Activated CD8-positive, alpha-beta memory T cell treated with anti-CD3 and anti-CD28 coated beads, Interleukin-2, amount 50 U/mL, for 24 hours (primary cell): ENCODE data around the gene FRMD1.

ENCODE experiments used
- DNase-seq: peaks from one replicate; pipeline ENCODE4 v3.0.0-alpha.2; 2020; ENCODE audit errors: extremely low read depth

Gene FRMD1

DNA sequence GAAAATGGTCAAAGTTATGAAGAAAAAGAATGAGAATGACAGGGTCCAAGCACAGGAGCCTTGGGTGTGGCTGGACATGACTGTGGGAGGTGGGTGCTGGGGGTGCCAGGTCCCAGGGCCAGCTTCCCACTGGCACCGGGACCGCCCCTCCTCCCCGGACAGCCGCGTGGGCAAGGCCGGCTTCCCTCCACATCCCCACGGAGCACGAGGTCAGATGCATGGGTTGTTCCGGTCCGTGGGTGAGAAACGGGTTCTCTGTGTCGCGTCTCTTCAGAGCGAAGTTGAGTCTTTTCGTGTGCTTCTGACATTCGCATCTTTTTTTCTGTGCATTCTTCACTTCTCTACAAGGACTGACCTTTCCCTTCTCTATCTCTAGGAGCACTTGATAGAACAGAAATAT is 51.5 kb downstream of the FRMD1 start:
- no peak for DNase-seq

GRCh38 chr6:168026925-168027324 is 52.1 kb downstream of the FRMD1 start:
- DNase-seq = no peak

GRCh38 chr6:168025831-168026710 is 52.9 kb downstream of the FRMD1 start:
- DNase-seq = no peak

- DNase-seq = no peak
Measured at GRCh38 chr6:168024951-168025510, 54.0 kb downstream of the FRMD1 start.

DNA sequence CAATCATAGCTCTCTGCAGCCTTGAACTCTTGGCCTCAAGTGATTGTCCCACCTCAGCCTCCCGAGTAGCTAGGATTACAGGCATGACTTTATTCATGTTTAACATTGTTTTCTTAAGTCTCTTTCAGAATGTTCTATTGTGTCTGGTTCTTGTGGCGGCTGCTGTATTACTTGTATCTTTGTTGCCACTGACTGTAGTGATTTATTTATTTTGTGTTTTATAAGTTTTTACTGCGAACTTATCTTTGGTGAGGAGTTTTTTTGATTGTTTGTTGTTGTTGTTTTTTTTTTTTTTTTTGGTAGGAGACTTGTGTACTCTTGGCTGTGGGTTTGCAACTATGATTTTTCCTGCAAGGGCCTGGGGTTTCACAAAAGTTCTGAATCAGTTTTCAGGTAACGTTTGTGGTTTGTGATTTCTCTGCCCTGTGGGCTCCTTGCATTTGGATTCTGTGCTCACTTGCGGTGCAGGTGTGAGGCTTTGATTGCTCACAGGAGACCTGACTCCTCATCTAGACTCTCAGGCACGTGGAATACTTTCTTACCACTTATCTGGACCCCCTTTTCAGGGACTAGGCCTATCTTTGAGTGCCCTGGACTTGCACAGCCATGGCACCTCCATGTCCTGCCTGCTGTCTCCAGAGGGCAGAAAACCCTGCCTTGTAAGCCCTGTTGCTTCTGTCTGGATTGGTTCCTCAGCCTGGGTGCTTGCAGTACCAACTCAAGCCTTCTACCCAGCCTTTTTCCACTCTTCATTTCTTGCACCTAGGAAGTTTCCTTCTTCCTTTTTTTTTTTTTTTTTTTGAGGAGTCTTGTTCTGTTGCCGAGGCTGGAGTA is 56.3 kb downstream of the FRMD1 start:
- DNase-seq = no peak

DNA sequence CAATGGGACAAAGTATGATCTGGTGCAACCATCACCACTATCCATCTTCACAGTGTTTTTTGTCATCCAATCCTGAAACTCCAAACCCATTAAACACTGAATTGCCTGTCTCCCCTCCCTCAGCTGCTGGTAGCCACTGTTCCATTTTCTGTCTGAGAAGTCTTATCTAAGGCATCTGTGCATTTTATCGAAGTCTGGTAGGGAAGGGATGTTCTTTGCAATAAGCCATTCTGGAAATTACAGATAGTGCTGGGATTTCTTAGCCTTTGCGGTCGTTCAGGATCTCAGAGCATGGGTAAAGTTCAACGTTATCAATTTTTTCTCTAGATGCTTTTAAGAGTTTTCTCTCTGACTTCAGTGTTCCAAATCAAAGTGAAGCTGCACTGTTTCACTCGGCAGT is 57.4 kb downstream of the FRMD1 start:
- no peak for DNase-seq

DNA sequence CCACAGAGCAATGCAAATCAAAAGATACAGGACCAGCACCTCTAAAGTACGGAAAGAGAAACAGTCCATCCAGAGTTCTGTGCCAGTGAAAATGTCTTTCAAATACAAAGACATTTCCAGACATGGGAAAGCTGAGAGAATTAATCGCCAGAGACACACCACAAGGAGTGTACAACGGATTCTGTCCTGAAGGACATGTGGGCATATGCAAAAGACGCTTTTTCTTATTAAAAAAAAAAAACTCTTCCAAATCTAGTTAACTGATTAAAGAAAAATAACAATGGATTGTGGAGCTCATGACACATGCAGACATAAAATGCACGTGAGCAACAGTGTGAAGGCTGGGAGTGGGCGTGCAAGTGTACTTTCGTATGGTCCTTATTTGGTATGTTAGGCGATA is 58.8 kb downstream of the FRMD1 start:
- no peak for DNase-seq

DNA sequence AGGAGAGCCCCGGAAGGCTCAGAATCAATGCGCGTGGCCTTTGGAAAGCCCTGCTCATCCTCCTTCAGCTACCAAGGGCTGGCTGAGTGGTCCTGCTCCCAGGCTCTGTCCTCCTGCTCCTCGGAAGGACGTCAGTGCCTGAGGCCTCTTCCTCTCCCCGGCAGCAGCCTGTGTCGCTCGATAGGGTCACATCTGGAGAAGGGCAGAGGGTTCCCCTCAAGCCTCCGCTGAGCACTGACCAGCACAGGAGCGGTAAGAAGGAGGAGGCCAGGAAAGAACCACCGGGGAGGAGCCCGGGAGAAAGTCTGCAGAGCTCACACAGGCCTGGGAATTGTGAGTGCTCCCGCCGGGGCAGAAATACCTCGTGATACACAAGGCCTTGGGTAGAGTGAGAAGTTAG is 60.3 kb downstream of the FRMD1 start:
- no peak for DNase-seq

DNA sequence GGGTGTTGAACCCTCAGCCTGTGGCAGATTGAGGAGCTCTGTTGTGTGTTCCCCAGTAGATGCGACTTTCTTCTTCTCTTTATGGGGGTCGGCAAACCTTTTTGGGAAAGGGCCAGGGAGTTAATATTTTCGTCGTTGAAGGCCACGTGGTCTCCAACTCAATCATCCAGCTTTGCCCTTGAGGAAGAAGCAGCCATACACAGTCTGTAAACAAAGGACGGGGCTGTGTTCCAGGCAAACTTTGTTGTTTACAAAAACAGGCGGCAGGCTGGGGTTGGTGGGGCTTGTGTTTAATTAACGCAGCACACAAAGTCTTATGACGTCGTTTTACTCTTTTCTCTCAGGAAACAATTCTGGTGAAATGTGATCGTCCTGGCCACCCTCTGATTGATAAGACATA is 61.4 kb downstream of the FRMD1 start:
- DNase-seq = no peak

GRCh38 chr6:168016721-168017525 is 62.1 kb downstream of the FRMD1 start:
- DNase-seq = no peak

DNA sequence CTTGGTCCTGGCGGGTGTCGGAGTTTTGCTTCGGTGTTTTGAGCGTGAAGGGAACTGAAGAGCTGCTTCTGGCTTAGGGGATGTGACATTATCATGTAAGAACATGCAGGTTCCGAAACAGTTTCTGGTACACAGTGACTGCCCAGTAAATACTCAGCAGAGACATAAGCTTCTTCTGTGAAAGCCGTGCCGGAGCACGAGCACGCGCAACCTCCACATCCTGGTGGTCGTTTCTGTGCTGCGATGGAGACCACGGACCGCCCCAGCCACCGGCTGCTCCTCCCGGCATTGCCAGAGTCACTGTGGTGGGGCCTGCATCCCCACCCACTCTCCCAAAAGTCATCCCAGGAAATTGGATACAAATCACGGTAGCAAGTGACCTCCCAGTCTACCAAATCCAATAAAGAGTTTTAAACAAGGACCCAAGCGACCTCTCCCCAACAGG is 62.8 kb downstream of the FRMD1 start:
- DNase-seq = no peak

DNA sequence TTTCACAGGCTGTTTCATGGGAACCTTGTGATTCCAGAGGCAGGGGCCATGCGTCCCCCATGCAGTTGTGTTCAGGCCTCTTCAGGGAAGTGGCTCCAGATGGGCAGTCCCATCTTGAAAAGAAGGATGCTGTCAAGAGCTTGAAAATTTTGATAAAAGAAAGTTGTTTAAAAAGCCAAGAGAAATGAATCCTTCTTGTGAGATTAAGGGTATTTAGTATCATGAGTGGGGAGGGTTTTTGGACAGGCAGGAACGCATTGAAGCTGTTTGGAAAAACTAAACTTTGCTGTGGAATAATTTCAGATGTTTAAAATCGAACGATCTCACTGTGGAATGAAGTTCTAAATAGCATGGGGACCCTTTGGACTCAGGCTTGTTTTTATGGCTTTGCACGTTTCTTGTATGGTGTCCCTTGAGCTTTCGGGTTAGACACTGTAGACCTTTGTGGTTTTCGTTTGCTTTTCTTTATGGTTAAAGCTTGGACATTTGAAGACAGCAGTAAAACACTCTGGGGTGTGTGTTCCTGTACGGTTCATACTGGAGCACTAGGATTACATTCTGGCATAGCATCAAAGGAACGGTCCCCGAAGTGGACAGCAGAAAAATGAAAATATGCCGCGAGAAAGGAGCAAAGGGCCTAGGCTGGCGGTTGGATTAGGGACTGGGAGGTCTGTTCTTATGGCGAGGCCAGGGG is 63.4 kb downstream of the FRMD1 start:
- no peak for DNase-seq

DNA sequence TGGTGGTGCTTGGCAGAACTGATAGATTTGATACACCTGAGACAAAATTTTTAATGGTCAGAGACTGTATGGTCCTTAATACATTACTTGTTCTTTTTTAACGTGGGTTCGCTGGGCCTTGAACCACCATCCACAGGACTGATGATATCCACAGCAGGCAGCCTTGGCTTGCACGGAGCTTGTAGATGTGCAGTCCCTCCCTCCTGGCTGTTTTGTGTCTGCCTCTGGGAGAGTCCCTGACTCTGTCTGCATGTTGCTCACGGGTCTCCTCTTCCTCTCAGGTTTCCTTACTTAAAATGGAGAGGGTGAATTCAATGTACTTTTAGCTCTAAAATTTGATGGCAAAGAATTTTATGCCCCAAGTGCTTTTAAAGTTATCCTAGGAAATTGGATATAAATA is 64.0 kb downstream of the FRMD1 start:
- DNase-seq = no peak

- DNase-seq = no peak
Measured at GRCh38 chr6:168014428-168014827, 64.6 kb downstream of the FRMD1 start.

DNA sequence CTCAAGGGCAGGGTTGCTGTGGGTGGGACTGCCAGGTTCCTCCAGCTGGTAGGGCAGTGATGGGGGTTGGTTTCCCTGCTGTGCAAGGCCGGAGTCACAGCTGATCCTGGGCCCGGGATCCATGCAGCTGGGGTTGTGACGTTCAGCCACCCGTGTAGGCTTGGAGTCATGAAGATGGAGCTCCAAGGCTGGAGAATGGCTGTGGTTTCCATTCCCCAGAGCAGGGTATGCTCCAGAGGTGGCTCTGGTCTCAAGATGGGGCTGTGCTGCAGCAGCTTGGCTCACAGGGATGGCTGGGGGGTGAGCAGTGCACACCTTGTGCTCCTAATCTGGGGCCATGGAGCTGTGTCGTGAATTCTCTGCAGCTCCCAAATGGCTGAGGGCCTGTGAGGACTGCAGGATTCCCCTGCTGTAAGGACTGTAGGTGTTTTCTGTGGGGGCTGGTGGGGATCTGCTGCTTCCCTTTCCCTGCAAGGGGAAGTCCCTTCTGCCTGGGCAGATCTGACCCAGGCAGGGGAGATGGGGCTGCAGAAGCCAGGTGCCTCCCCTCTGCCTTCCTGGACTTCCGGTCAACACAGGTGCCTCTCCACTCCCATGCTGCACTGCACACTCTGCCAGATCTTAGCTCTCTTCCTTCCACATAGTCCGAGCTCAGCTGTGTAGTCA is 65.6 kb downstream of the FRMD1 start:
- DNase-seq = no peak

DNA sequence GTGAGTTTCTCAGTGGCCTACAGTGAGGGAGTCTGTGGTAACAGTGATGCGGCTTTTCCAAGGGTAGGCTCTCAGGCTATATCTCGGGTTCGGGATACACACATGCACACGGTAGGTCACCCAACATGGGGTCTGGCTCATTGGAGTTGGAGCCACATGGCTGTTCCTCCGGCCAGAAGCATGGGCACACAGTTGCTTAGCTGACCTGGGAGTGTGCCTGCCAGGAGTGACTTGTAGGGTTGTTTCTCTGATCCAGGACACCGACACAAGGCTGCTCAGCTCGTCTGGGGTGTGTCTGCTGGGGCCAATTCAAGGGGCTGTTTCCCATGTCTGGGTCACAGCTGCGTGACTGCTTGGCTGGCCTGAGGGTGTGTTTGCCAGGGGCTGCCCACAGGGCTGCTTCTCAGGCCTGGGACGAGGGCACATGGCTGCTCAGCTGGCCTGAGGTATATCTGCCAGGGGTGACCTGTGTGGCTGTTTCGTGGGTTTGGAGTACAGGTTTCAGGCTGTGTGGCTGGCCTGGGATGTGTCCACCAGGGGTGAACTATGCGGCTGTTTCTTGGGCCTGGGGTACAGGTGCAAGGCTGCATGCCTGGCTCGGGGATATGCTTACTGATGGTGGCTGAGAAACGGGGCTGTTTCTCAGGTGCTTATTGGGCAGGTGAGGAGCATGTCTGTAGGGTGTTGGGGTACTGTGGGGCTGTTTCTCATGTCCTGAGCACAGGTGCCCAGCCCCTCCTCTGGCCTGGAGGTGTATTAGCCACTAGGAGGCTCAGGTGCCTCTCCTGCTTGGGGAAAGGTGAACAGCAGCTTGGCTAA is 66.4 kb downstream of the FRMD1 start:
- no peak for DNase-seq

- DNase-seq = no peak
Measured at GRCh38 chr6:168011291-168011690, 67.7 kb downstream of the FRMD1 start.

DNA sequence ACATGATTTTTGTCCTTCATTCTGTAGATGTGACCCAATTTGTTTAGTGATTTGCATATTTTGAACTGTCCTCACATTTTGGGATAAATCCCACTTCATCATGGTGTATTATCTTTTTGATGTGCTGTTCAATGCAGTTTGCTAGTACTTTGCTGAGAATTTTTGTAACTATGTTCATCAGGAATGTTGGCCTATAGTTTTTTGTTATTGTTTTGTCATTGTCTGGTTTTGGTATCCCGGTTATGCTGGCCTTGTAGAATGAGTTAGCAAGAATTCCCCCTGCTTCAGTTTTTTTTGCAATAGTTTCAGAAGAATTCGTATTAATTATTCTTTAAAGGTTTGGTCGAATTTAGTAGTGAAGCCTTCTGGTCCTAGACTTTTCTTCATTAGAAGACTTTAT is 69.7 kb downstream of the FRMD1 start:
- DNase-seq = no peak

DNA sequence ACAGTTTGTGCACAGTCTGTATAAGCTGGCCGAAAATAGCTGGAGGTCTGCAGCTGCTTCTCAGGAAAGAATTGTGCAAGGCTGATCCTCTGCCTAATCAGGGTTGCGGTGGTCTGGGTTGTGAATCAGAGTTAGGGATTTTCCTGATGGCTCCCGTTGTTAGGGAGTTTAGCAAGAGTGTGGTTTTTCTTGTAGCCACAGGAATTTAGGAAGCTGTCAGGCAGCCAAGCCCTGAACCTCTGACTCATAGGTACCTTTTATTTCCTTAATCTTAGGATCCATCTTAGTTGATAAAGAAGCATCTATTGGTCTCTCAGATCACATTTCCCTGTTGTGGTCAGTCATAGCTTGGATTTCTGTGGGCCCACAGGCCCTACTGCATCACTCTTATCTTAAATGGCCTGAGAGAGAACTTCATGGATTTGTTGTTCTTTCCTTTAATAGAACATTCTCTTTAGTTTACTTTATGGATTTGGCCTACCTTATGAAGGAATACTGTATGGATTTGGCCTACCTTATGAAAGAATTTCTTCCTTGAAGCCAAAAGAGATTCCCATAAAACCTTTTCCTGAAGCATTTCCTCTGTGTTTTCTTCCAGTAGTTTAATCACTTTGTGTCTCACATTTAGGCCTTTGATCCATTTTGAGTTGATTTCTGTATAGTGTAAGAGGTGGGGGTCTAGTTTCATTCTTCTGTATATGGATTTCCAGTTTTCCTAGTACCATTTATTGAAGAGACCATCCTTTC is 71.2 kb downstream of the FRMD1 start:
- DNase-seq = no peak
